ENCODE data around the gene SEL1L2. TPM values are rescaled to one million over a fixed set of nuclear protein-coding genes. Genes with fewer than 3 reads are reported as not detected.

SEL1L2 gene
- total and polyA plus RNA-seq, 9 donors: 0.73 to 9.3 (median 3.8) TPM; not detected in 3

GRCh38 chr20:13822459-13822858, 168.0 kb downstream of the SEL1L2 start:
- intact Hi-C loops (cut with DNase I): loop anchor here in 2 of 4 donors (5.0 to 10.0 kb wide), 2 partner anchors 112 to 230 kb away; no protein-coding TSS in a partner anchor
- Histone ChIP-seq H3K4me3 (no peak overlapping the region), H3K27me3 (no peaks in the 10 kb centered on the region), H3K9me3 (no peaks in the 10 kb centered on the region), H3K4me1 (ENCODE audit: insufficient read depth) (peaks cover 4% of the 10 kb centered on the region), H3K36me3 (no peaks in the 10 kb centered on the region), H3K27ac (no peak overlapping the region)
- TF ChIP-seq EP300 (IDR thresholded peaks at IDR 0.05) (no peak), POLR2A (IDR thresholded peaks at IDR 0.05) (no peak), CTCF (IDR thresholded peaks at IDR 0.05) (no peak)
- DNase-seq: no peak
- WGBS, 3 donors: 83 to 94% (median 88%) methylated on average over 2 of the region's 2 CpGs

- Histone ChIP-seq H3K27ac (no peak overlapping the region), H3K27me3 (no peaks in the 10 kb centered on the region), H3K9me3 (no peaks in the 10 kb centered on the region), H3K4me3 (no peak overlapping the region), H3K36me3 (no peaks in the 10 kb centered on the region), H3K4me1 (ENCODE audit: insufficient read depth) (peaks cover 4% of the 10 kb centered on the region)
- 91 to 92% (median 91%) methylated on average over 7 of the region's 7 CpGs for WGBS, 3 donors
- DNase-seq: no peak
- TF ChIP-seq CTCF (IDR thresholded peaks at IDR 0.05) (no peak), POLR2A (IDR thresholded peaks at IDR 0.05) (no peak), EP300 (IDR thresholded peaks at IDR 0.05) (no peak)
- intact Hi-C loops (cut with DNase I): loop anchor here in 3 of 4 donors (2.0 to 10.0 kb wide), 3 partner anchors 113 to 233 kb away; no protein-coding TSS in a partner anchor
These were observed 168.5 kb downstream of the SEL1L2 start for GRCh38 chr20:13821876-13822275.

DNA sequence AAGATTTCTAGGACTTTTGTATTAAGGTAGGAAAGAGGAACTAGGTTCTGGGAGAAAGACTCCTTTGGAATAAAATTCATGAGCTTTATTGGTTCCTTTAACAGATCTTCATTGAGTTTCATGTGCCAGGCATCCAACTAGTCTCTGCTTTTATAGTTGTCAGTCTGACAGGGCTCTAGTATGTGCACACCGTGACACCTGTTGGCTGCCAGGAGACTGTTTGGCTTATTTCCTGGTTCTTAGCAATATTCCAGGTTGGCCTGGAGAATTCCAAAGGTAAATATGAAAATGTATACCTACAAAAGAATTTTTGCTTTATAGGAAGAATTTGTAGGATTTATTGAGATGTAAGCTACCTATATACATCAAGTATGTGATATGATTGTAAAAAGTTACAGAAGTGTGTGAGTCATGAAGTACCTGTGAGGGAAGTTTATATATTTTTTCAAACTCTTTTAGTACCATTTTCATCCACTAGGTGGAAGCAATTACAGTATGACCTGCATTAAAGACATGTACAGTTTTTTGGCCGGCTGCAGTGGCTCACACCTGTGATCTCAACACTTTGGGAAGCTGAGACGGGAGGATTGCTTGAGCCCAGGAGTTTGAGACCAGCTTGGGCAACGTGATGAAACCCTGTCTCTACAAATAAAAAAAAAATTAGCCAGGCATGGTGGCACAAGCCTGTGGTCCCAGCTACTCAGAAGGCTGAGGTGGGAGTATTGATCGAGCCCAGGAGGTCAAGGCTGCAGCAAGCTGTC, 170.3 kb downstream of the SEL1L2 start:
- Histone ChIP-seq H3K4me3 (no peak overlapping the region), H3K4me1 (ENCODE audit: insufficient read depth) (peaks cover 4% of the 10 kb centered on the region), H3K27me3 (no peaks in the 10 kb centered on the region), H3K36me3 (no peaks in the 10 kb centered on the region), H3K27ac (no peak overlapping the region), H3K9me3 (no peaks in the 10 kb centered on the region)
- peak; percentile 27 to 38 (median 31) for DNase-seq
- intact Hi-C loops (cut with DNase I): loop anchor here in 3 of 4 donors (2.0 to 10.0 kb wide), 3 partner anchors 115 to 235 kb away; no protein-coding TSS in a partner anchor
- WGBS, 3 donors: 22 to 26% (median 23%) methylated on average over 5 of the region's 5 CpGs
- no peak for TF ChIP-seq EP300 (IDR thresholded peaks at IDR 0.05)
- no peak for TF ChIP-seq POLR2A (IDR thresholded peaks at IDR 0.05)
- TF ChIP-seq CTCF (IDR thresholded peaks at IDR 0.05): peak in 2 of 3 donors; percentile 38 to 59

- no peaks in the 10 kb centered on the region for H3K27me3 ChIP-seq
- TF ChIP-seq CTCF (IDR thresholded peaks at IDR 0.05): no peak
- TF ChIP-seq POLR2A (IDR thresholded peaks at IDR 0.05): no peak
- TF ChIP-seq EP300 (IDR thresholded peaks at IDR 0.05): no peak
- no peak overlapping the region for H3K4me3 ChIP-seq
- intact Hi-C loops (cut with DNase I): no loop called here
- H3K27ac ChIP-seq: no peak overlapping the region
- DNase-seq: no peak
- H3K4me1 ChIP-seq (ENCODE audit: insufficient read depth): peaks cover 4% of the 10 kb centered on the region
- no peaks in the 10 kb centered on the region for H3K36me3 ChIP-seq
- H3K9me3 ChIP-seq: no peaks in the 10 kb centered on the region
These were observed 173.1 kb downstream of the SEL1L2 start for GRCh38 chr20:13817342-13817741.

All from ovary (tissue), 9 donors.